GM21529 (cell line): ENCODE results near the gene PNKP.

ENCODE experiments used
- ATAC-seq: cut with Tn5 transposase; IDR thresholded peaks from one replicate; pipeline ENCODE4 v1.9.1; 2021; ENCODE audit not compliant: unreplicated experiment

The PNKP gene

GRCh38 chr19:49876422-49877019 is 9.1 kb upstream of the PNKP start:
- ATAC-seq: peak; percentile 40

GRCh38 chr19:49875857-49876421 is 8.6 kb upstream of the PNKP start:
- no peak for ATAC-seq

- no peak for ATAC-seq
Measured at GRCh38 chr19:49875177-49875576, 7.8 kb upstream of the PNKP start.

- no peak for ATAC-seq
Measured at GRCh38 chr19:49874503-49875157, 7.3 kb upstream of the PNKP start.

- no peak for ATAC-seq
Measured at GRCh38 chr19:49873834-49874233, 6.5 kb upstream of the PNKP start.

GRCh38 chr19:49873129-49873521 is 5.7 kb upstream of the PNKP start:
- no peak for ATAC-seq

- no peak for ATAC-seq
Measured at GRCh38 chr19:49872245-49873128, 5.1 kb upstream of the PNKP start.

GRCh38 chr19:49871349-49871985 is 4.1 kb upstream of the PNKP start:
- no peak for ATAC-seq

GRCh38 chr19:49870309-49870901 is 3.0 kb upstream of the PNKP start:
- no peak for ATAC-seq

- peak; percentile 70 for ATAC-seq
Measured at GRCh38 chr19:49869484-49870308, 2.3 kb upstream of the PNKP start.

- peak; percentile 3 for ATAC-seq
Measured at GRCh38 chr19:49869009-49869483, 1.7 kb upstream of the PNKP start.

- no peak for ATAC-seq
Measured at GRCh38 chr19:49864890-49865289, 2.5 kb downstream of the PNKP start.

GRCh38 chr19:49863935-49864320 is 3.4 kb downstream of the PNKP start:
- no peak for ATAC-seq

GRCh38 chr19:49863254-49863934 is 4.0 kb downstream of the PNKP start:
- ATAC-seq: no peak

- ATAC-seq: no peak
Measured at GRCh38 chr19:49862391-49863253, 4.8 kb downstream of the PNKP start.

GRCh38 chr19:49861541-49862378 is 5.6 kb downstream of the PNKP start:
- ATAC-seq: no peak

- no peak for ATAC-seq
Measured at GRCh38 chr19:49861107-49861506, 6.3 kb downstream of the PNKP start.
